ENCODE results near the gene TMEM266.

Gene TMEM266

GRCh38 chr15:76147906-76148570, 88.3 kb downstream of the TMEM266 start:
- TF ChIP-seq CTCF (IDR thresholded peaks at IDR 0.05; ENCODE audit: extremely low read depth, missing control alignments): peak; percentile 99
- peak; percentile 76 for DNase-seq (ENCODE audit: low spot score)

- TF ChIP-seq CTCF (IDR thresholded peaks at IDR 0.05; ENCODE audit: extremely low read depth, missing control alignments): no peak
- DNase-seq (ENCODE audit: low spot score): no peak
These were observed 89.6 kb downstream of the TMEM266 start for GRCh38 chr15:76149291-76149915.

GRCh38 chr15:76150513-76150912, 90.7 kb downstream of the TMEM266 start:
- DNase-seq (ENCODE audit: low spot score): no peak
- no peak for TF ChIP-seq CTCF (IDR thresholded peaks at IDR 0.05; ENCODE audit: extremely low read depth, missing control alignments)

- DNase-seq (ENCODE audit: low spot score): peak; percentile 84
- peak; percentile 79 for TF ChIP-seq CTCF (IDR thresholded peaks at IDR 0.05; ENCODE audit: extremely low read depth, missing control alignments)
These were observed 91.3 kb downstream of the TMEM266 start for GRCh38 chr15:76150971-76151598.

GRCh38 chr15:76151599-76151974, 91.8 kb downstream of the TMEM266 start:
- no peak for DNase-seq (ENCODE audit: low spot score)
- TF ChIP-seq CTCF (IDR thresholded peaks at IDR 0.05; ENCODE audit: extremely low read depth, missing control alignments): no peak

GRCh38 chr15:76152197-76152596, 92.4 kb downstream of the TMEM266 start:
- TF ChIP-seq CTCF (IDR thresholded peaks at IDR 0.05; ENCODE audit: extremely low read depth, missing control alignments): no peak

More at GRCh38 chr15:76152197-76152596, 92.4 kb downstream of the TMEM266 start:
- DNase-seq (ENCODE audit: low spot score): no peak

All from GM20000 (cell line).